Activated CD8-positive, alpha-beta memory T cell treated with anti-CD3 and anti-CD28 coated beads, Interleukin-2, amount 50 U/mL, for 4 hours (primary cell): ENCODE results near the gene STK24.

Source experiments
- DNase-seq: peaks from one replicate; pipeline ENCODE4 v3.0.0-alpha.2; 2020

STK24 gene

GRCh38 chr13:98508280-98508679 is 68.6 kb downstream of the STK24 start:
- no peak for DNase-seq

GRCh38 chr13:98507282-98507797 is 69.6 kb downstream of the STK24 start:
- no peak for DNase-seq

GRCh38 chr13:98506728-98507230 is 70.1 kb downstream of the STK24 start:
- no peak for DNase-seq

DNA sequence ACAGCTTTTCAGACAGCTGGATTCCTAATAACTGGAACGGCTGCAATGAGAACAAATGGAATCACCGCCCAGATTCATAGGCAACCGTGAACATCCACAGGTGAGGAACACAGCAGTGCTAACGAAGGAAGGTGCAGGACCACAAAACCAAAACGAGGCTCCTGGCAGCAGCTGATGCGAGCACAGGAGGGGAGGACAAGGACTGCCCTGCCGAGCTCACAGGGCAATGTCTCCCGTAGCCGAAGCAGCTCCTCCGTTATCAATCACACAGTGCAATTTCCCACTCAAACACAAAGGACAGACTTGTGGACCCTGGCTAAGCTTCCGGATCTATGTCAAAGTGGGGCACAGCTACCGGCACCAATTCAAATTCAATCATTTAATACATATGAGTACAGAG is 70.6 kb downstream of the STK24 start:
- DNase-seq, result no peak

- DNase-seq, result no peak
These were observed 71.7 kb downstream of the STK24 start for GRCh38 chr13:98505217-98505616.

GRCh38 chr13:98504371-98504963 is 72.4 kb downstream of the STK24 start:
- no peak for DNase-seq

GRCh38 chr13:98504029-98504351 is 72.9 kb downstream of the STK24 start:
- no peak for DNase-seq

DNA sequence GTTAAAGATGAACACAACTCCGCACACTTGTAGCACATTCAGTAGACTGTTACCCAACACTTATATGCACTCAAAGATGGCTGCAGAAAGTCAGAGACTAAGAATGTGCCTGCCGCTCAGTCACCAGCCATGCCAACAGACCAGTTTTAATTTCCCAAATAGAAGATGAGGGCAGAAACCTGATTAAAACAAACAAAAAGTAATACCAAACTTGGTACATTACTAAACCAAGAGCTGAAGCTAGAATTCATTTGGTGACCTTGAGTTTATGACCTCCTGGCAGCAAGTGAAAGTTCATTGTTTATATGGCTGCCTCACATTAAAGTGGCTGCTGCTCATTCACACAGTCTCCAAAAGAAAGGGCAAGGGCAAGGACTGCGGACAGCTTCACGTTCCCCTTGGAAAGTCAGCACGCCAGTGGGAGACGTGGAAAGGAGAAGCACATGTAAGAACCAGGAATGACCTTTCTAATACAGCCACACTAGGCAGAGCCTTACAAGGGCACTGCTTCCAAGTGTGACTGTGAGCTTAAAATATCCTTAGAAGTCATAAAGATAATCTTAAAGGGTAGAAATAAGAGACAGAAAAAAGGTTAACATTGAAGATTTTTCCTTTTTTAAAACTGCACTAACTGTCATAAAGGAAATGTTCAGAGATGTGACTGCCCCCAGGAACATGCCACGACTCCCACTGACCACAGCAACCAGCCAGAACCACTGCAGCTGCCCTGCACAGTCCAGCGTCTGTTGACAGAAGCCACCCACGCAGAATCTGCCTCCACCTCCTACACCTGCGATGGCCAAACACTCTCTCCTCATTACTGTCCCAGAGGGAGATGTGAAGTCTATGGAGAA is 73.5 kb downstream of the STK24 start:
- DNase-seq, result no peak

DNA sequence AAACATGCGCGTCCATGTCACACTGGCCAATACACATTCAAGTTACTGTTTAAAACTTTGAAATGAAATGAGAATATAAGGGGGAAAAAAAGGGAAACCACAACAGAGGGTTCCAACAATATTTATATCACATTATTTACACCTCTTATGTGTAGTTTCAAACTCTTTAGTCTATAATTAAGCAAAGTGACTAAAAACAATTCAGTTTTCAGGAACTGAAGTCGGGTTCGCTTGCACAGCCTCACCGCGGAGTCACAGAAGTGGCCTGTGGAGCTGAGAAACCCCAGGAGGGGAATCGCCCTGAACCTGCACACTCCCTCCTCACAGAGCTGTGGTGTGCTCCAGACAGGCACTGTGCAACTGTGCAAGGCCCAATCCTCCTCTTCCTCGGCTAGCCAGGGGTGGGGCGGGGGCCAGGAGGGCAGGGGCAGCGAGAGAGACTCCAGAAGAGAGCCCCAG is 75.9 kb downstream of the STK24 start:
- no peak for DNase-seq

DNA sequence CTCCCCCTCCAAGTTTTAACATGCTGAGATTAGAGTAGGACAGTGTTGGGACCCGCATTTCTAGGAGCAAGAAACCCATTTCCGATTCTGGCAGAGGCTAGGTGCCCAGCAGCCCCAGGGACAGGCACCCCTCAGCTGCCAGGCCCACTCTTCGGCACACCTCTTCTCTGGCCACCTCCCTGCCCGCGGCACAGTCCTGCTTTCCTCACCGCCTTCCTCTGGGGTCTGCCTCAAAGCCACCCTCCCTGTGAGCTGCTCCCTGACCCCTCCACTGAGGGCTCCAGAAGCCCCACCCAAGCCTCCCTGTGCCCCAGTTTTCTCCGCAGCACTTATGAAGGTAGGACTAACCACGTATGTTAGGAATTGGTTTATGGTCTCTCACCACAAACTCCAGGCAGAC is 79.9 kb downstream of the STK24 start:
- DNase-seq, result no peak

DNA sequence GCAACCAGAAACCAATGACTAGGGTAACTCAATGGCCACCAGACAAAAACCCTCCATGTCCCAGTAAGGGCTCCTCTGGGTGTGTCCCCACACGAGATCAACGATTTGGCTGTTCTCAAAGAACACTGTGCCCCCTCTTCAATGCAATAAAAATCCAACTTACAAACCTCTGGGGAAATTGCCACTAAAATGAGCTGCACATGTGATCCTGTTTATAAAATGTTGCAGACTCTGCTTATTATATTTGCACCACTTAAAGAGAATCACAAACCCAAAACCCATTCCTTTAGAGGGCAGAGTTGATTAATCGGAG is 80.5 kb downstream of the STK24 start:
- DNase-seq, result no peak

- no peak for DNase-seq
These were observed 81.1 kb downstream of the STK24 start for GRCh38 chr13:98495627-98496478.

GRCh38 chr13:98494769-98495168 is 82.1 kb downstream of the STK24 start:
- no peak for DNase-seq

GRCh38 chr13:98493042-98493712 is 83.7 kb downstream of the STK24 start:
- no peak for DNase-seq

DNA sequence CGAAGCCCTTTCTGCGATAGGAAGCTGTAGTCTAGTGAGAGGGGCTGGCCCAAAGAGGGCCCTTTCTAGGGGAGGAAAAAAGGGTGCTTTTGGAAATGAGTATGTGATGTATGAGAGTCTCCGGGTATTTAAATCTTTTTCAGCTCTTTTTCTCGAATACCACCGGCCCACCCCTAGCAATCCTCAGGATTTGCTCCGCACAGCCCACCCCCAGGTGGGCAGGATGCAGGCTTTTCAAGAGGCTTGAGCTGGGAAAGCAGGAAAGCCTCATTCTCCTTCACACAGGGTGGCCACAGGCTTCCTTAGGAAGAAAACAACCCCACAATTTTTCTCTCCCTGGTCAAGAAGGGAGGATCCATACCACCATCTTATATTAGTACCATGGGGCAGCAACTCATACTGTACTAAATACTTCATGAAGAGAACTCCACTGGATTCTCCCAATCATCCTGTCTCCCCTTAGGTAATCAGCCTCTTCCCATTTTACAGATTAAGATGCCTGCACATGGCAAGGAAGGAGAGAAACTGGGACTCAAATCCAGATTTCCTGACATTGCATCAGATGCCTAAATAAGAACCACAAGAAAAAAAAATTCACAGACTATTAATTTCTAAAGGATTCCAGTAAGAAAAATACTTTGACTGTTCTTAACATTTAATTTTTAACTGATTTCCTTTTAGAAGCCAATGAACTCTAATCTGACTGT is 84.4 kb downstream of the STK24 start:
- no peak for DNase-seq

GRCh38 chr13:98490866-98491265 is 86.0 kb downstream of the STK24 start:
- no peak for DNase-seq

DNA sequence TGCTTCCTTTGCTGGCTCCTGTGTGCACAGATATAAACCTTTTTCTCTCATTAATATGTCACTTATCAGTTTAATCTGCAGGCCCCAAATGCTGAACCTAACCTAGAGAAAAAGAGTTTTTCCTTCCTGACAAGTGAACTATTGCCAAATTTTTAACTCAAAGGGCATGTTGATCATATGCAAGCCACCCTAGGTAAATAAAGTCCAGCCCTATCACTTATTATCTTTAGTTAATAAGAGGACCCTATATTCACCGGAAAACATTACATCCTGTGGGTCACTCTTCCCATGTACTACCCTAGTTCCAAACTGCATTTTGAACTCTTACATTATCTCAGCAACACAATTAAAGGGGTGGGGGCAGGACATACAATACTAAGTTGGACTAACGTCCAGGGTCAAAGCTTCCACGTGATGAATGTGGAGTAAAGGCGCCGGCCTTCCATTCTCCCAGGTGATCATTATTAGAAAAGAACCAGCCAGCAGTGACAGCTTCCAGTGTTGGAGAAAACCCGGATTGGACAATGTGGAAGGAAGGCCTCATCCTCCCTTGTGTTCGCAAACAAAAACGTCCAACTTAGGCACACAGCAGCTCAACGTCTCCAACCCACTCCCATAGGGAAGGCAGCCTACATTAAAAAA is 86.6 kb downstream of the STK24 start:
- DNase-seq, result no peak

GRCh38 chr13:98489446-98490194 is 87.3 kb downstream of the STK24 start:
- DNase-seq, result no peak

- no peak for DNase-seq
These were observed 88.2 kb downstream of the STK24 start for GRCh38 chr13:98488736-98489135.

DNA sequence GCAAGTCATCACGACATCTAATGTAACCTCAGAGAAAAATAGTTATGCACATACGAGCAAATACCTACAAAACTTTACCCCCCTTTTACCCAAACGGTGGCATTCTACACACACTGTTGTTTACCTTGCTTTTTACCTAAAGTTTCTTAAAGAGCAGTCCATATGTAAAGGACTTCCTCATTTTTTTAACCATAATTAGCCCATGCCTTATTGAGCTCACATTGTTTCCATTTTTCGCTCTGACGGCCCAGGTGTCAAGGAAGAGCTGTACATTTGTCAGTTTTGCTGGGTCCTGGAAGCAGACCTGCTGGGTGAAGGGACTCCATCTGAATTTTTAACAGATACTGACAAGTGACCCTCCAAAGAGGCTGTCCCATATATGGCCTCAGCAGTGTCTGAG is 89.4 kb downstream of the STK24 start:
- no peak for DNase-seq

GRCh38 chr13:98487016-98487415 is 89.9 kb downstream of the STK24 start:
- no peak for DNase-seq
